GM20000 (cell line): ENCODE results near the gene LRRC8E.

Experiments
- DNase-seq: peaks from one replicate; pipeline ENCODE4 v3.0.0; 2012; ENCODE audit warnings: low spot score
- CTCF ChIP-seq: IDR thresholded peaks from 2 replicates; pipeline ENCODE4 v1.5.1; 2012; ENCODE audit warnings: mild to moderate bottlenecking, control low read depth; ENCODE audit errors: extremely low read depth, missing control alignments

The LRRC8E gene

GRCh38 chr19:7850000-7850813 is 38.1 kb upstream of the LRRC8E start:
- TF ChIP-seq CTCF = no peak
- DNase-seq = no peak

GRCh38 chr19:7850945-7851622 is 37.2 kb upstream of the LRRC8E start:
- no peak for TF ChIP-seq CTCF
- DNase-seq = no peak

GRCh38 chr19:7851623-7852500 is 36.4 kb upstream of the LRRC8E start:
- DNase-seq = no peak
- TF ChIP-seq CTCF = no peak

- DNase-seq = peak; percentile 95
Measured at GRCh38 chr19:7852851-7853769, 35.2 kb upstream of the LRRC8E start.

GRCh38 chr19:7853770-7854128 is 34.6 kb upstream of the LRRC8E start:
- DNase-seq = no peak
- no peak for TF ChIP-seq CTCF

More at GRCh38 chr19:7852851-7853769, 35.2 kb upstream of the LRRC8E start:
- TF ChIP-seq CTCF = peak; percentile 57

- TF ChIP-seq CTCF = no peak
- no peak for DNase-seq
Measured at GRCh38 chr19:7855426-7856108, 32.7 kb upstream of the LRRC8E start.
